ENCODE data around the gene PHKA1. TPM values are rescaled to one million over a fixed set of nuclear protein-coding genes. Genes with fewer than 3 reads are reported as not detected.

PHKA1 gene
- total and polyA plus RNA-seq, 3 experiments from 2014 or later, result 4.6 to 5.0 TPM; not detected in 1

GRCh38 chrX:72715546-72715945 lies 1.4 kb upstream of the PHKA1 start:
- Mint-ChIP-seq H3K36me3 (no peaks in the 10 kb centered on the region), H3K4me1 (peaks cover 0 to 8% (median 3%) of the 10 kb centered on the region in 3 donors), H3K27me3 (peaks cover 17 to 21% of the 10 kb centered on the region in 2 donors), H3K4me3 (peak overlapping the region in 4 of 7 donors; percentile 11 to 76 (median 54)), H3K27ac (peak overlapping the region in 1 of 8 donors; percentile 92), H3K9me3 (no peaks in the 10 kb centered on the region)
- Histone ChIP-seq H3K4me3 (ENCODE audit: low read length) (no peak overlapping the region), H3K27ac (ENCODE audit: low read depth, low read length) (no peak overlapping the region), H3K27me3 (ENCODE audit: insufficient read depth, low read length, poor library complexity, severe bottlenecking) (no peaks in the 10 kb centered on the region), H3K9me3 (ENCODE audit: low read length) (no peaks in the 10 kb centered on the region), H3K4me1 (ENCODE audit: insufficient read depth, low read length) (no peaks in the 10 kb centered on the region), H3K36me3 (ENCODE audit: insufficient read depth, low read length) (no peaks in the 10 kb centered on the region)
- CTCF ChIA-PET, result no interaction called here
- no peak for DNase-seq
- POLR2A ChIA-PET, result no interaction called here

DNA sequence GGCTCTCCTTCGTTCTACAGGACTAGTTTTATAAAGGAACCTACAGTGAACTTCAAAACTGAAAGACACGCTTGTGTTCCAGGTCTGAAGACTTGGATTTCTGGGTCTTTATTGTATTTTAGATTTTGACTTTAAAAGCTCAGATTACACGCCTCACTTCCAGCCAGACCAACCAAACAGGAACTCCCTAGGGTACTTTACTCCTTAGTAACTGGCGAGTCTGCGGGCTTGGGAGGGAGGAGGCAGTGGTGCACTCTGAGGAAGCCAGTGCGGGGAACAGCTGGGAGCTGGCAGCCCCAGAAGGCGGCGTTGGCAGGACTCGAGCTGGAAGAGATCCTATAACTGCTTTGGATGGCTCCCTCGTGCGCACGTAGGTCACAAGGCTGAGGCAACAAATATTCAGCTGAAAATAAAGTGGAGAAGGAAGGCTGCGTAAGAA lies 391 bp upstream of the PHKA1 start:
- no peaks in the 10 kb centered on the region for H3K9me3 ChIP-seq (ENCODE audit: low read length)
- CTCF ChIA-PET, result no interaction called here
- H3K27ac ChIP-seq (ENCODE audit: low read depth, low read length), result no peak overlapping the region
- H3K4me3 ChIP-seq (ENCODE audit: low read length), result no peak overlapping the region
- Mint-ChIP-seq H3K27ac (no peak overlapping the region), H3K4me1 (peaks cover 0 to 8% (median 3%) of the 10 kb centered on the region in 3 donors), H3K4me3 (peak overlapping the region; percentile 28 to 75 (median 59)), H3K36me3 (no peaks in the 10 kb centered on the region), H3K9me3 (no peaks in the 10 kb centered on the region), H3K27me3 (peaks cover 17 to 21% of the 10 kb centered on the region in 2 donors)
- no peaks in the 10 kb centered on the region for H3K27me3 ChIP-seq (ENCODE audit: insufficient read depth, low read length, poor library complexity, severe bottlenecking)
- no peaks in the 10 kb centered on the region for H3K4me1 ChIP-seq (ENCODE audit: insufficient read depth, low read length)
- H3K36me3 ChIP-seq (ENCODE audit: insufficient read depth, low read length), result no peaks in the 10 kb centered on the region
- DNase-seq, result no peak
- POLR2A ChIA-PET, result no interaction called here

GRCh38 chrX:72713130-72713529 lies 976 bp downstream of the PHKA1 start:
- Histone ChIP-seq H3K4me1 (ENCODE audit: insufficient read depth, low read length) (no peaks in the 10 kb centered on the region), H3K27me3 (ENCODE audit: insufficient read depth, low read length, poor library complexity, severe bottlenecking) (no peaks in the 10 kb centered on the region), H3K9me3 (ENCODE audit: low read length) (no peaks in the 10 kb centered on the region), H3K27ac (ENCODE audit: low read depth, low read length) (peak overlapping the region; percentile 9), H3K4me3 (ENCODE audit: low read length) (no peak overlapping the region), H3K36me3 (ENCODE audit: insufficient read depth, low read length) (no peaks in the 10 kb centered on the region)
- peaks cover 0 to 8% (median 3%) of the 10 kb centered on the region in 3 donors for H3K4me1 Mint-ChIP-seq
- H3K27me3 Mint-ChIP-seq, result peaks cover 17 to 18% of the 10 kb centered on the region in 2 donors
- DNase-seq, result no peak
- peak overlapping the region in 5 of 7 donors; percentile 45 to 77 (median 69) for H3K4me3 Mint-ChIP-seq
- no peak overlapping the region for H3K27ac Mint-ChIP-seq
- H3K9me3 Mint-ChIP-seq, result no peaks in the 10 kb centered on the region
- ChIA-PET POLR2A (no interaction called here), CTCF (no interaction called here)
- no peaks in the 10 kb centered on the region for H3K36me3 Mint-ChIP-seq

GRCh38 chrX:72712094-72712755 lies 1.9 kb downstream of the PHKA1 start:
- no peaks in the 10 kb centered on the region for H3K36me3 Mint-ChIP-seq
- ChIA-PET CTCF (no interaction called here), POLR2A (no interaction called here)
- H3K36me3 ChIP-seq (ENCODE audit: insufficient read depth, low read length), result no peaks in the 10 kb centered on the region
- no peaks in the 10 kb centered on the region for H3K9me3 Mint-ChIP-seq
- H3K4me1 ChIP-seq (ENCODE audit: insufficient read depth, low read length), result no peaks in the 10 kb centered on the region
- H3K27me3 Mint-ChIP-seq, result peaks cover 17 to 18% of the 10 kb centered on the region in 2 donors
- H3K27ac ChIP-seq (ENCODE audit: low read depth, low read length), result no peak overlapping the region
- no peak overlapping the region for H3K4me3 Mint-ChIP-seq
- H3K9me3 ChIP-seq (ENCODE audit: low read length), result no peaks in the 10 kb centered on the region
- H3K4me1 Mint-ChIP-seq, result peaks cover 0 to 8% (median 3%) of the 10 kb centered on the region in 3 donors
- H3K27ac Mint-ChIP-seq, result no peak overlapping the region
- no peak overlapping the region for H3K4me3 ChIP-seq (ENCODE audit: low read length)
- no peak for DNase-seq
- H3K27me3 ChIP-seq (ENCODE audit: insufficient read depth, low read length, poor library complexity, severe bottlenecking), result no peaks in the 10 kb centered on the region

DNA sequence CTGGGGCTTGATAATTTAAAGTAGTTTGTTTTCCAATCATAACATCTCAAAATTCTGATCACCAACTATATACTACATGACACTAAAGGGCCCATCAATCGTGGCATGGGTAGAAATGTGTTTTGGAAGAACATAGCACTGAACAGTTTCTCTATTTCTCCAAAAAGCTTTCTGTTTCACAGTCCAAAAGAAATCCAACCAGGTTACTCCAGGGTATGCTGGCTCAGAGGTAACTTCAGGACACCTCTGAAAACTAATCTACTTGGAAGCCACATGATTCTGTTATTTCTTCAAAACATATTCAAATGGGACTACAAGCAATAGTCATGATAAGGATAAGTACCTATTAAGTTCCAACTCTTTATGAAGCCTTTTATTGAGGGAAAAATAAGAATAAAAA lies 8.3 kb downstream of the PHKA1 start:
- H3K4me3 ChIP-seq (ENCODE audit: low read length), result no peak overlapping the region

GRCh38 chrX:72705111-72705510 lies 9.0 kb downstream of the PHKA1 start:
- POLR2A ChIA-PET, result no interaction called here
- no peaks in the 10 kb centered on the region for H3K9me3 ChIP-seq (ENCODE audit: low read length)
- CTCF ChIA-PET, result no interaction called here
- Mint-ChIP-seq H3K4me3 (no peak overlapping the region), H3K9me3 (no peaks in the 10 kb centered on the region), H3K4me1 (no peaks in the 10 kb centered on the region), H3K27me3 (peaks cover 0 to 6% of the 10 kb centered on the region in 2 donors), H3K36me3 (no peaks in the 10 kb centered on the region), H3K27ac (no peak overlapping the region)
- H3K4me3 ChIP-seq (ENCODE audit: low read length), result no peak overlapping the region
- H3K36me3 ChIP-seq (ENCODE audit: insufficient read depth, low read length), result no peaks in the 10 kb centered on the region
- no peak overlapping the region for H3K27ac ChIP-seq (ENCODE audit: low read depth, low read length)
- H3K4me1 ChIP-seq (ENCODE audit: insufficient read depth, low read length), result no peaks in the 10 kb centered on the region
- DNase-seq, result no peak
- no peaks in the 10 kb centered on the region for H3K27me3 ChIP-seq (ENCODE audit: insufficient read depth, low read length, poor library complexity, severe bottlenecking)

More for the DNA sequence above, 8.3 kb downstream of the PHKA1 start:
- H3K9me3 Mint-ChIP-seq, result no peaks in the 10 kb centered on the region
- Histone ChIP-seq H3K36me3 (ENCODE audit: insufficient read depth, low read length) (no peaks in the 10 kb centered on the region), H3K27ac (ENCODE audit: low read depth, low read length) (no peak overlapping the region), H3K9me3 (ENCODE audit: low read length) (no peaks in the 10 kb centered on the region), H3K4me1 (ENCODE audit: insufficient read depth, low read length) (no peaks in the 10 kb centered on the region), H3K27me3 (ENCODE audit: insufficient read depth, low read length, poor library complexity, severe bottlenecking) (no peaks in the 10 kb centered on the region)
- no peak overlapping the region for H3K27ac Mint-ChIP-seq
- no peak for DNase-seq
- ChIA-PET CTCF (no interaction called here), POLR2A (no interaction called here)
- H3K27me3 Mint-ChIP-seq, result peaks cover 0 to 6% of the 10 kb centered on the region in 2 donors
- no peaks in the 10 kb centered on the region for H3K4me1 Mint-ChIP-seq
- H3K36me3 Mint-ChIP-seq, result no peaks in the 10 kb centered on the region
- H3K4me3 Mint-ChIP-seq, result no peak overlapping the region

GRCh38 chrX:72694170-72694569 lies 19.9 kb downstream of the PHKA1 start:
- DNase-seq, result no peak
- no peak overlapping the region for H3K4me3 ChIP-seq (ENCODE audit: low read length)
- no peaks in the 10 kb centered on the region for H3K27me3 ChIP-seq (ENCODE audit: insufficient read depth, low read length, poor library complexity, severe bottlenecking)
- H3K27ac ChIP-seq (ENCODE audit: low read depth, low read length), result no peak overlapping the region
- no peaks in the 10 kb centered on the region for H3K9me3 Mint-ChIP-seq
- no peaks in the 10 kb centered on the region for H3K4me1 Mint-ChIP-seq
- CTCF ChIA-PET, result no interaction called here
- H3K27me3 Mint-ChIP-seq, result peaks cover 0 to 1% of the 10 kb centered on the region in 2 donors
- no peaks in the 10 kb centered on the region for H3K36me3 Mint-ChIP-seq
- POLR2A ChIA-PET, result no interaction called here
- H3K4me3 Mint-ChIP-seq, result no peak overlapping the region
- no peaks in the 10 kb centered on the region for H3K9me3 ChIP-seq (ENCODE audit: low read length)
- no peak overlapping the region for H3K27ac Mint-ChIP-seq
- H3K4me1 ChIP-seq (ENCODE audit: insufficient read depth, low read length), result no peaks in the 10 kb centered on the region
- H3K36me3 ChIP-seq (ENCODE audit: insufficient read depth, low read length), result no peaks in the 10 kb centered on the region

GRCh38 chrX:72693477-72693876 lies 20.6 kb downstream of the PHKA1 start:
- H3K4me3 ChIP-seq (ENCODE audit: low read length), result no peak overlapping the region
- no peaks in the 10 kb centered on the region for H3K36me3 ChIP-seq (ENCODE audit: insufficient read depth, low read length)
- no peak overlapping the region for H3K27ac Mint-ChIP-seq
- CTCF ChIA-PET, result no interaction called here
- POLR2A ChIA-PET, result no interaction called here
- H3K9me3 Mint-ChIP-seq, result no peaks in the 10 kb centered on the region
- no peaks in the 10 kb centered on the region for H3K36me3 Mint-ChIP-seq
- H3K4me3 Mint-ChIP-seq, result no peak overlapping the region
- H3K9me3 ChIP-seq (ENCODE audit: low read length), result no peaks in the 10 kb centered on the region
- DNase-seq, result no peak
- H3K4me1 ChIP-seq (ENCODE audit: insufficient read depth, low read length), result no peaks in the 10 kb centered on the region
- H3K27ac ChIP-seq (ENCODE audit: low read depth, low read length), result no peak overlapping the region
- H3K27me3 Mint-ChIP-seq, result peaks cover 0 to 1% of the 10 kb centered on the region in 2 donors
- H3K4me1 Mint-ChIP-seq, result no peaks in the 10 kb centered on the region
- no peaks in the 10 kb centered on the region for H3K27me3 ChIP-seq (ENCODE audit: insufficient read depth, low read length, poor library complexity, severe bottlenecking)
